ENCODE data around the gene AGO4. TPM values are rescaled to one million over a fixed set of nuclear protein-coding genes. Genes with fewer than 3 reads are reported as not detected.

Gene AGO4
- polyA plus RNA-seq, 2 donors, result 5.5 to 9.1 TPM

DNA sequence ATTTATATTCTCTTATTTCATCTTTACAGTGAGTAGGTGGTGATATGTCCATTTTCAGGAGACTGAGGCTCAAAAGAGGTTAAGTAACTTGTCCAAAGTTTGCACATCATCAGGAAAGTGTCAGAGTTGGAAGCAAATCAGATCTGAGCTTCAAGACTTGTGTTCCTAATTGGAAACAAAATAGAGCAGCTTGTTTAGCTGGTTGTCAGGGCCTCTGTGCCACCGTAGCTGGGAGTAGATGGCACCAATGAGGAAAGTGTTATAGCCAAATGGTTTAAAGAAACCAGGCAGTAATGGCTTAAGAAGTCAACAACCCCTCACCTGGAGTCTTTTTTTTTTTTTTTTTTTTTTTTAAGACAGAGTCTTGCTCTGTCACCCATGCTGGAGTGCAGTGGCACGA is 94.9 kb downstream of the AGO4 start:
- H3K27ac ChIP-seq (ENCODE audit: low read depth in 2 of 2, low read length in 1 of 2), result no peak overlapping the region
- no peak overlapping the region for H3K4me3 ChIP-seq (ENCODE audit: low read depth in 1 of 2, low read length in 2 of 2)
- no peaks in the 10 kb centered on the region for H3K27me3 ChIP-seq (ENCODE audit: control insufficient read depth in 1 of 2, insufficient read depth in 2 of 2, low read length in 2 of 2)
- WGBS, 2 donors, result 88 to 89% methylated on average over 2 of the region's 2 CpGs
- peaks cover 9 to 17% of the 10 kb centered on the region in 2 donors for H3K36me3 ChIP-seq (ENCODE audit: control insufficient read depth in 2 of 2, insufficient read depth in 2 of 2, low read length in 1 of 2)
- H3K9me3 ChIP-seq (ENCODE audit: control insufficient read depth in 2 of 2, insufficient read depth in 1 of 2, low read depth in 1 of 2, low read length in 1 of 2), result no peaks in the 10 kb centered on the region
- no peaks in the 10 kb centered on the region for H3K4me1 ChIP-seq (ENCODE audit: control insufficient read depth in 2 of 2, insufficient read depth in 2 of 2, low read length in 1 of 2)

Other genes with a start within 250 kb of the AGO4 start
- gene TFAP2E, start 234.7 kb upstream of the AGO4 start, polyA plus RNA-seq, result 1 to 10 TPM in 1 of 2 donors, under 1 TPM in 1; 0.87 to 1.0 TPM
- gene PSMB2, start 166.5 kb upstream of the AGO4 start, polyA plus RNA-seq, result 10 to 100 TPM; 29.7 to 42.5 TPM
- gene C1orf216, start 89.1 kb upstream of the AGO4 start, polyA plus RNA-seq, result 1 to 10 TPM in 1 of 2 donors, under 1 TPM in 1; 0.94 to 2.4 TPM
- 1 to 10 TPM in 1 of 2 donors, under 1 TPM in 1; 0.94 to 1.9 TPM for gene CLSPN, start 38.0 kb upstream of the AGO4 start, polyA plus RNA-seq
- 1 to 10 TPM; 2.3 to 2.5 TPM for gene AGO1, start 75.2 kb downstream of the AGO4 start, polyA plus RNA-seq
- gene AGO3, start 123.1 kb downstream of the AGO4 start, polyA plus RNA-seq, result 1 to 10 TPM; 2.6 to 3.2 TPM

Data from esophagus (tissue), 2 donors.